Esophagus muscularis mucosa (tissue), 4 donors: Measurements from ENCODE around the gene DLX3. TPM values are rescaled to one million over a fixed set of nuclear protein-coding genes. Genes with fewer than 3 reads are reported as not detected.

Experiments used
- DNase-seq: peaks from one replicate; pipeline ENCODE4 v3.0.0-alpha.2; 2017; ENCODE audit errors: extremely low spot score
- H3K27ac ChIP-seq, 4 donors: fragments of 200-600 bp; sonication (generic); replicated peaks in 1 of 4; 1 replicate in 3 of 4; 2 replicates in 1 of 4; pipeline ENCODE4 v1.5.1; 2016 to 2019; ENCODE audit warnings: mild to moderate bottlenecking in 1 of 4
- H3K27me3 ChIP-seq, 4 donors: fragments of 200-600 bp; sonication (generic); one replicate each; pipeline versions ENCODE4 v1.5.1 to v1.6.0; 2016 to 2019
- H3K36me3 ChIP-seq, 4 donors: fragments of 200-600 bp; sonication (generic); one replicate each; pipeline ENCODE4 v1.5.1; 2016 to 2019
- H3K4me1 ChIP-seq, 4 donors: fragments of 200-600 bp; sonication (generic); one replicate each; pipeline ENCODE4 v1.5.1; 2016 to 2019
- H3K4me3 ChIP-seq, 4 donors: fragments of 200-600 bp; sonication (generic); 1 replicate in 2 of 4; 2 replicates in 2 of 4; pipeline ENCODE4 v1.5.1; 2016 to 2019; ENCODE audit warnings: mild to moderate bottlenecking in 4 of 4, moderate library complexity in 1 of 4
- H3K9me3 ChIP-seq, 4 donors: fragments of 200-600 bp; sonication (generic); 1 replicate in 3 of 4; 2 replicates in 1 of 4; pipeline ENCODE4 v1.5.1; 2016 to 2019
- EP300 ChIP-seq: sonication (generic); formaldehyde crosslinking; IDR thresholded peaks from one replicate; pipeline ENCODE4 v1.6.1; 2017; ENCODE audit warnings: antibody characterized with exemption
- POLR2A ChIP-seq: fragments of 450-650 bp; IDR thresholded peaks from one replicate; pipeline ENCODE4 v1.6.1; 2017; ENCODE audit warnings: antibody characterized with exemption, moderate library complexity, mild to moderate bottlenecking, low read depth
- POLR2AphosphoS5 ChIP-seq, 2 donors: sonication (generic); formaldehyde crosslinking; IDR thresholded peaks; one replicate each; pipeline ENCODE4 v1.6.1; 2017; ENCODE audit warnings: antibody characterized with exemption in 2 of 2
- WGBS: methylation state at CpG from one replicate; pipeline ENCODE4 v1.1.5; 2018; 5-methylcytosine and 5-hydroxymethylcytosine counted together
- intact Hi-C: fragments of 100-400 bp; cut with DNase I; formaldehyde crosslinking; loops from one replicate; pipeline ENCODE4 v1.15.1; 2023
- small RNA-seq, 3 donors: library from RNA; depleted of rRNA; stranded (forward); fragments of <200 nt; gene quantifications; one replicate each; pipeline ENCODE3, GENCODE V24; 2016
- total RNA-seq, 4 donors: library from RNA; depleted of rRNA; stranded (reverse); fragments of >200 nt; gene quantifications; one replicate each; pipeline versions ENCODE4 v1.1.0 to v1.2.1, GENCODE V29; 2016
- TF ChIP-seq, protein P1 (sequence below), 3 experiments: fragments of 200-600 bp in 2 of 3; fragments of 450-650 bp in 1 of 3; sonication (generic) in 2 of 3; IDR thresholded peaks; one replicate each; pipeline ENCODE4 v1.5.1; 2017 to 2019; ENCODE audit warnings: antibody characterized with exemption in 3 of 3, mild to moderate bottlenecking in 2 of 3, moderate library complexity in 1 of 3

DLX3 gene
- total RNA-seq, 4 donors from 2014 or later = 0.32 TPM; not detected in 3

GRCh38 chr17:49946208-49946607 lies 48.8 kb downstream of the DLX3 start:
- Histone ChIP-seq H3K27ac (no peak overlapping the region), H3K9me3 (no peaks in the 10 kb centered on the region), H3K27me3 (peaks cover 0 to 96% (median 0%) of the 10 kb centered on the region in 4 donors), H3K36me3 (no peaks in the 10 kb centered on the region), H3K4me3 (no peak overlapping the region), H3K4me1 (no peaks in the 10 kb centered on the region)
- TF ChIP-seq, protein P1, sequence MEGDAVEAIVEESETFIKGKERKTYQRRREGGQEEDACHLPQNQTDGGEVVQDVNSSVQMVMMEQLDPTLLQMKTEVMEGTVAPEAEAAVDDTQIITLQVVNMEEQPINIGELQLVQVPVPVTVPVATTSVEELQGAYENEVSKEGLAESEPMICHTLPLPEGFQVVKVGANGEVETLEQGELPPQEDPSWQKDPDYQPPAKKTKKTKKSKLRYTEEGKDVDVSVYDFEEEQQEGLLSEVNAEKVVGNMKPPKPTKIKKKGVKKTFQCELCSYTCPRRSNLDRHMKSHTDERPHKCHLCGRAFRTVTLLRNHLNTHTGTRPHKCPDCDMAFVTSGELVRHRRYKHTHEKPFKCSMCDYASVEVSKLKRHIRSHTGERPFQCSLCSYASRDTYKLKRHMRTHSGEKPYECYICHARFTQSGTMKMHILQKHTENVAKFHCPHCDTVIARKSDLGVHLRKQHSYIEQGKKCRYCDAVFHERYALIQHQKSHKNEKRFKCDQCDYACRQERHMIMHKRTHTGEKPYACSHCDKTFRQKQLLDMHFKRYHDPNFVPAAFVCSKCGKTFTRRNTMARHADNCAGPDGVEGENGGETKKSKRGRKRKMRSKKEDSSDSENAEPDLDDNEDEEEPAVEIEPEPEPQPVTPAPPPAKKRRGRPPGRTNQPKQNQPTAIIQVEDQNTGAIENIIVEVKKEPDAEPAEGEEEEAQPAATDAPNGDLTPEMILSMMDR (IDR thresholded peaks at IDR 0.05) = no peak
- WGBS = 77% methylated on average over 6 of the region's 8 CpGs
- intact Hi-C loops = no loop called here
- no peak for DNase-seq

GRCh38 chr17:49944273-49944870 lies 50.7 kb downstream of the DLX3 start:
- 51% methylated on average over 24 of the region's 26 CpGs for WGBS
- H3K36me3 ChIP-seq = no peaks in the 10 kb centered on the region
- H3K4me3 ChIP-seq = no peak overlapping the region
- peaks cover 0 to 90% (median 0%) of the 10 kb centered on the region in 4 donors for H3K27me3 ChIP-seq
- no peak overlapping the region for H3K27ac ChIP-seq
- H3K4me1 ChIP-seq = no peaks in the 10 kb centered on the region
- no peak for DNase-seq
- no peak for TF ChIP-seq EP300
- TF ChIP-seq, protein P1 (IDR thresholded peaks at IDR 0.05) = no peak
- TF ChIP-seq POLR2A = no peak
- TF ChIP-seq POLR2AphosphoS5 (IDR thresholded peaks at IDR 0.05) = no peak
- intact Hi-C loops = no loop called here
- H3K9me3 ChIP-seq = no peaks in the 10 kb centered on the region

DNA sequence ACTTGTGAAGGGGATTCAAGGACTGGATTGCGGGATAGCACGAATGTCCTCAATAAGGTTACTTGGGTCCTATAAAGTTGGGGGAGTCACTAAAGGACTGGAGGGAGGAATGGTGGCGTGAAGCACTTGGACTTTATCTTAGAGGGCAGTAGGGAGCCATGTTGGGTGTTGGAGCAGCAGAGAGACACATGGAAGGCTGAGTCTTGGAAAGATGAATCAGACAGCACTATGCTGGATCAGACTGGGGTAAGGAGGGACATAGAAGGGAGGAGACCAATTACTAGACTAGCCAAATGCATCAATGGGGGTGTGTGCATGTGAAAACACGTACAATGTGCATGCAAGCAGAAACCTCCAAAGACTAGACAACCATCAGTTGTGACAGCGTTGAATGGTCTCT lies 52.1 kb downstream of the DLX3 start:
- Histone ChIP-seq H3K9me3 (no peaks in the 10 kb centered on the region), H3K36me3 (no peaks in the 10 kb centered on the region), H3K27ac (no peak overlapping the region), H3K4me3 (no peak overlapping the region), H3K4me1 (no peaks in the 10 kb centered on the region), H3K27me3 (peaks cover 0 to 89% (median 0%) of the 10 kb centered on the region in 4 donors)
- intact Hi-C loops = no loop called here
- no peak for TF ChIP-seq POLR2AphosphoS5 (IDR thresholded peaks at IDR 0.05)
- TF ChIP-seq, protein P1 (IDR thresholded peaks at IDR 0.05) = no peak
- TF ChIP-seq EP300 = no peak
- TF ChIP-seq POLR2A = no peak
- 81% methylated on average over 5 of the region's 5 CpGs for WGBS
- DNase-seq = no peak

DNA sequence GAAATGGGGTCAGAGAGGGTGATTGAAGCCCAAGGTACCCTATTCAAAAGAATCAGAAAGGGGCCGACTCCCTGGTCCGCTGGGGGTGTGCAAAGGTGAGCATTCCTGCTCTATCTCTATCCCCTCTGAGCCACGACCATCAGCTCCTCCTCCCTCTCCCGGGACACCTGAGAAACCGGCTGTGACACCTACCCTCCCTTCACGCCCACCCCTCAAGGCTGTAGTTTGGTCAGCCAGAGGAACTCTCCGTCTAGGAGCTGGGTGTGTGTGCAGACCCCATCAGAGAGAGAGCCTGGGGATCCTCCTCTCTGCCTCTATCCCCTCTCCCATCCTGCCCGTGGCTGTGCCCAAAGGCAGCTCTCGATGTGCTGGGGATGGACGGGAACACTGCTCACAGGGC lies 53.6 kb downstream of the DLX3 start:
- WGBS = 59% methylated on average over 10 of the region's 10 CpGs
- DNase-seq = no peak
- no peak for TF ChIP-seq POLR2A
- TF ChIP-seq, protein P1 (IDR thresholded peaks at IDR 0.05) = no peak
- Histone ChIP-seq H3K27me3 (peaks cover 0 to 74% (median 0%) of the 10 kb centered on the region in 4 donors), H3K4me3 (no peak overlapping the region), H3K36me3 (no peaks in the 10 kb centered on the region), H3K9me3 (no peaks in the 10 kb centered on the region), H3K4me1 (no peaks in the 10 kb centered on the region), H3K27ac (no peak overlapping the region)
- intact Hi-C loops = no loop called here

Small RNA genes lying within 50 kb of the gene (small RNA-seq; reads per million reads assigned to genes)
- 0 reads per million in 3 donors for gene RNU6-1313P

Other genes with a start within 250 kb of the DLX3 start
- gene FAM117A, start 231.1 kb downstream of the DLX3 start, total RNA-seq = 10 to 100 TPM; 13.3 to 33.0 (median 24.8) TPM
- gene KAT7, start 206.5 kb downstream of the DLX3 start, total RNA-seq = 10 to 100 TPM; 29.5 to 48.1 (median 43.4) TPM
- not detected for gene TAC4, start 147.2 kb downstream of the DLX3 start, total RNA-seq
- gene DLX4, start 26.0 kb downstream of the DLX3 start, total RNA-seq = not detected
- 10 to 100 TPM; 38.9 to 96.7 (median 58.6) TPM for gene ITGA3, start 60.9 kb upstream of the DLX3 start, total RNA-seq
- 100 to 1,000 TPM in 1 of 4 donors, 10 to 100 TPM in 3; 31.6 to 118 (median 61.4) TPM for gene PDK2, start 100.1 kb upstream of the DLX3 start, total RNA-seq
- 1 to 10 TPM in 3 of 4 donors, under 1 TPM in 1; 0.98 to 1.8 (median 1.5) TPM for gene SAMD14, start 134.9 kb upstream of the DLX3 start, total RNA-seq
- 10 to 100 TPM; 20.2 to 46.3 (median 37.5) TPM for gene PPP1R9B, start 155.5 kb upstream of the DLX3 start, total RNA-seq
- 100 to 1,000 TPM in 1 of 4 donors, 10 to 100 TPM in 3; 72.7 to 145 (median 82.8) TPM for gene SGCA, start 170.8 kb upstream of the DLX3 start, total RNA-seq
- gene COL1A1, start 206.4 kb upstream of the DLX3 start, total RNA-seq = 100 to 1,000 TPM in 1 of 4 donors, 10 to 100 TPM in 3; 20.7 to 123 (median 41.5) TPM